K562 (cell line): ENCODE results near the gene NAV2. TPM values are rescaled to one million over a fixed set of nuclear protein-coding genes. Genes with fewer than 3 reads are reported as not detected.

Experiments
- CBFA2T2 ChIP-seq: fragments of 450-650 bp; conservative IDR thresholded peaks from 2 replicates; pipeline ENCODE4 v1.6.1; 2017; ENCODE audit warnings: mild to moderate bottlenecking
- CLOCK ChIP-seq: fragments of 250-450 bp; sonication (Bioruptor Pico); IDR thresholded peaks from 2 replicates; pipeline ENCODE4 v1.4.0; 2020; ENCODE audit warnings: mild to moderate bottlenecking, moderate library complexity, borderline replicate concordance
- CTBP1 ChIP-seq: fragments of 450-650 bp; IDR thresholded peaks from 2 replicates; pipeline ENCODE4 v1.6.1; 2016; ENCODE audit warnings: borderline replicate concordance
- CUX1 ChIP-seq: fragments of 200-800 bp; sonication (Bioruptor generic); IDR thresholded peaks from 2 replicates; pipeline ENCODE4 v1.6.1; 2016; ENCODE audit warnings: missing genetic modification characterization, missing compliant biosample characterization
- NEUROD1 ChIP-seq: fragments of 150-350 bp; IDR thresholded peaks from 2 replicates; pipeline ENCODE4 v1.6.1; 2014; ENCODE audit warnings: borderline replicate concordance, low read length, low read depth; ENCODE audit not compliant: partially characterized antibody
- RCOR1 ChIP-seq, 2 experiments: IDR thresholded peaks; 2 replicates each; pipeline ENCODE4 v1.6.1; 2012; ENCODE audit warnings: low read depth in 2 of 2, low read length in 2 of 2, borderline replicate concordance in 1 of 2, improper control_type of control experiment in 1 of 2
- ZNF274 ChIP-seq: IDR thresholded peaks from 2 replicates; pipeline ENCODE4 v1.6.1; 2011; ENCODE audit warnings: low read depth, mild to moderate bottlenecking, low read length, moderate library complexity, borderline replicate concordance
- polyA plus RNA-seq, 8 experiments: library from polyadenylated mRNA; depleted of rRNA in 4 of 8; stranded (reverse) in 5 of 8; unstranded in 3 of 8; fragments of >200 nt; fragmentation: Nextera tagmentation in 2 of 8; fragmentation: Illumina TruSeq in 1 of 8; extraction: Ambion mirVana in 2 of 8; extraction: Trizol in 1 of 8; gene quantifications; 2 replicates each; pipeline versions ENCODE4 v1.2.1 to v1.2.3, GENCODE V29; 2011 to 2014; ENCODE audit warnings: inconsistent platforms in 1 of 8, missing spikeins in 1 of 8
- total RNA-seq, 7 experiments: library from RNA; depleted of rRNA in 6 of 7; stranded (reverse); fragments of >200 nt in 6 of 7; fragmentation: Illumina TruSeq in 2 of 7; extraction: Trizol in 2 of 7; gene quantifications; 2 replicates each; pipeline versions ENCODE4 v1.2.1 to v1.2.3, GENCODE V29; 2011 to 2021; ENCODE audit warnings: low replicate concordance in 1 of 7
- TF ChIP-seq, protein P1 (sequence below): fragments of 450-650 bp; formaldehyde crosslinking; IDR thresholded peaks from 2 replicates; pipeline ENCODE4 v1.4.0; 2022; ENCODE audit warnings: missing genetic modification characterization
- TF ChIP-seq, protein P2 (sequence below): fragments of 450-650 bp; IDR thresholded peaks from 2 replicates; pipeline ENCODE4 v1.6.1; 2016

Gene NAV2
- total and polyA plus RNA-seq, 9 of the 15 experiments (the other 6 are each of a cell fraction or from before 2014, with no cell fraction given): 0.03 to 0.35 (median 0.05) TPM

GRCh38 chr11:19955660-19956059, 243.0 kb downstream of the NAV2 start (continued):
- TF ChIP-seq CBFA2T2 (peak; percentile 55), CUX1 (CRISPR knock-in tag) (no peak), ZNF274 (0 out of 2 replicates have a peak, but pooled peaks have one; percentile 22), CLOCK (CRISPR knock-in tag) (no peak), NEUROD1 (no peak), RCOR1 (IDR thresholded peaks at IDR 0.05; ENCODE audit: borderline replicate concordance in 1 of 2, low read depth in 2 of 2, low read length in 2 of 2) (peak; percentile 48 to 94; a peak in 3 of 4 replicates), CTBP1 (peak; percentile 86; the same call in 1 of the 2 replicates)
- TF ChIP-seq, protein P1, sequence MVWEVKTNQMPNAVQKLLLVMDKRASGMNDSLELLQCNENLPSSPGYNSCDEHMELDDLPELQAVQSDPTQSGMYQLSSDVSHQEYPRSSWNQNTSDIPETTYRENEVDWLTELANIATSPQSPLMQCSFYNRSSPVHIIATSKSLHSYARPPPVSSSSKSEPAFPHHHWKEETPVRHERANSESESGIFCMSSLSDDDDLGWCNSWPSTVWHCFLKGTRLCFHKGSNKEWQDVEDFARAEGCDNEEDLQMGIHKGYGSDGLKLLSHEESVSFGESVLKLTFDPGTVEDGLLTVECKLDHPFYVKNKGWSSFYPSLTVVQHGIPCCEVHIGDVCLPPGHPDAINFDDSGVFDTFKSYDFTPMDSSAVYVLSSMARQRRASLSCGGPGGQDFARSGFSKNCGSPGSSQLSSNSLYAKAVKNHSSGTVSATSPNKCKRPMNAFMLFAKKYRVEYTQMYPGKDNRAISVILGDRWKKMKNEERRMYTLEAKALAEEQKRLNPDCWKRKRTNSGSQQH (CRISPR knock-in tag): no peak
- TF ChIP-seq, protein P2, sequence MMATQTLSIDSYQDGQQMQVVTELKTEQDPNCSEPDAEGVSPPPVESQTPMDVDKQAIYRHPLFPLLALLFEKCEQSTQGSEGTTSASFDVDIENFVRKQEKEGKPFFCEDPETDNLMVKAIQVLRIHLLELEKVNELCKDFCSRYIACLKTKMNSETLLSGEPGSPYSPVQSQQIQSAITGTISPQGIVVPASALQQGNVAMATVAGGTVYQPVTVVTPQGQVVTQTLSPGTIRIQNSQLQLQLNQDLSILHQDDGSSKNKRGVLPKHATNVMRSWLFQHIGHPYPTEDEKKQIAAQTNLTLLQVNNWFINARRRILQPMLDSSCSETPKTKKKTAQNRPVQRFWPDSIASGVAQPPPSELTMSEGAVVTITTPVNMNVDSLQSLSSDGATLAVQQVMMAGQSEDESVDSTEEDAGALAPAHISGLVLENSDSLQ: peak; percentile 88
